HEK293T (cell line): ENCODE data around the gene SNRPA.

Experiments used
- CTCF ChIA-PET: fragments of 350-600 bp; formaldehyde crosslinking; extraction: SDS; loops from one replicate; lab custom pipeline; 2021; ENCODE audit warnings: antibody characterized with exemption, inconsistent platforms; lab: Yijun Ruan, JAX
- POLR2A ChIA-PET: fragments of 350-600 bp; formaldehyde crosslinking; extraction: SDS; loops from one replicate; lab custom pipeline; 2020; ENCODE audit warnings: antibody characterized with exemption, inconsistent platforms; lab: Yijun Ruan, JAX
- DNase-seq: peaks from one replicate; pipeline ENCODE4 v3.0.0; 2012; ENCODE audit warnings: mixed read lengths; ENCODE audit errors: extremely low spot score
- ARNT ChIP-seq: fragments of 450-650 bp; IDR thresholded peaks from 2 replicates; pipeline ENCODE4 v1.6.1; 2017; ENCODE audit warnings: mild to moderate bottlenecking
- BHLHE40 ChIP-seq: fragments of 450-650 bp; IDR thresholded peaks from 2 replicates; pipeline ENCODE4 v1.6.1; 2016; ENCODE audit warnings: mild to moderate bottlenecking, moderate library complexity, borderline replicate concordance
- CTBP1 ChIP-seq: fragments of 450-650 bp; IDR thresholded peaks from 2 replicates; pipeline ENCODE4 v1.6.1; 2016; ENCODE audit warnings: borderline replicate concordance
- ELF4 ChIP-seq: fragments of 450-650 bp; IDR thresholded peaks from 2 replicates; pipeline ENCODE4 v1.6.1; 2017; ENCODE audit warnings: antibody characterized with exemption
- FOXA1 ChIP-seq: fragments of 450-650 bp; IDR thresholded peaks from 2 replicates; pipeline ENCODE4 v1.6.1; 2016; ENCODE audit warnings: mild to moderate bottlenecking
- FOXK2 ChIP-seq: fragments of 450-650 bp; IDR thresholded peaks from 2 replicates; pipeline ENCODE4 v1.6.1; 2016; ENCODE audit warnings: mild to moderate bottlenecking
- FOXM1 ChIP-seq: fragments of 450-650 bp; IDR thresholded peaks from 2 replicates; pipeline ENCODE4 v1.6.1; 2017; ENCODE audit warnings: mild to moderate bottlenecking, borderline replicate concordance
- HDGF ChIP-seq: fragments of 450-650 bp; IDR thresholded peaks from 2 replicates; pipeline ENCODE4 v1.6.1; 2017; ENCODE audit warnings: antibody characterized with exemption, borderline replicate concordance
- L3MBTL2 ChIP-seq: fragments of 450-650 bp; conservative IDR thresholded peaks from 2 replicates; pipeline ENCODE4 v1.6.1; 2016; ENCODE audit warnings: mild to moderate bottlenecking
- LEF1 ChIP-seq: fragments of 450-650 bp; IDR thresholded peaks from 2 replicates; pipeline ENCODE4 v1.6.1; 2017; ENCODE audit warnings: mild to moderate bottlenecking, borderline replicate concordance
- NFRKB ChIP-seq: fragments of 450-650 bp; IDR thresholded peaks from 2 replicates; pipeline ENCODE4 v1.6.1; 2016; ENCODE audit warnings: mild to moderate bottlenecking, moderate library complexity
- SP1 ChIP-seq: fragments of 450-650 bp; IDR thresholded peaks from 2 replicates; pipeline ENCODE4 v1.6.1; 2017
- SUZ12 ChIP-seq: fragments of 450-650 bp; IDR thresholded peaks from 2 replicates; pipeline ENCODE4 v1.6.1; 2016; ENCODE audit warnings: mild to moderate bottlenecking
- TARDBP ChIP-seq: fragments of 450-650 bp; IDR thresholded peaks from 2 replicates; pipeline ENCODE4 v1.6.1; 2016
- ZNF384 ChIP-seq: fragments of 450-650 bp; IDR thresholded peaks from 2 replicates; pipeline ENCODE4 v1.6.1; 2016
- TF ChIP-seq, protein P1 (sequence below): fragments of 450-650 bp; IDR thresholded peaks from 2 replicates; pipeline ENCODE4 v1.6.1; 2016

Gene SNRPA

DNA sequence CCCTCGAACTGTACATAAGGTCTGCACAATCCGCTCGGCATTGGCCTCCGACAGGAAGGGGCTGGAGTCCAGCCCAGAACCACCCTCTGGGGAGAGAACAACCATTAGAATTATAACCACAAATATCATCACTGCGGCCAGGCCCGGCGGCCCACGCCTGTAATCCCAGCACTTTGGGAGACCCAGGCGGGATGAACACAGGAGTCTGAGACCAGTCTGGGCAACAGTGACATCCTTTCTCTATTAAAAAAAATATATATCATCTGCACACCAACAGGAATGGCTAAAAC, 45.7 kb upstream of the SNRPA start:
- POLR2A ChIA-PET, result no interaction called here
- DNase-seq, result no peak
- no peak for TF ChIP-seq L3MBTL2
- no peak for TF ChIP-seq ELF4
- TF ChIP-seq TARDBP, result no peak
- TF ChIP-seq FOXA1, result no peak
- no peak for TF ChIP-seq LEF1
- TF ChIP-seq, protein P1, sequence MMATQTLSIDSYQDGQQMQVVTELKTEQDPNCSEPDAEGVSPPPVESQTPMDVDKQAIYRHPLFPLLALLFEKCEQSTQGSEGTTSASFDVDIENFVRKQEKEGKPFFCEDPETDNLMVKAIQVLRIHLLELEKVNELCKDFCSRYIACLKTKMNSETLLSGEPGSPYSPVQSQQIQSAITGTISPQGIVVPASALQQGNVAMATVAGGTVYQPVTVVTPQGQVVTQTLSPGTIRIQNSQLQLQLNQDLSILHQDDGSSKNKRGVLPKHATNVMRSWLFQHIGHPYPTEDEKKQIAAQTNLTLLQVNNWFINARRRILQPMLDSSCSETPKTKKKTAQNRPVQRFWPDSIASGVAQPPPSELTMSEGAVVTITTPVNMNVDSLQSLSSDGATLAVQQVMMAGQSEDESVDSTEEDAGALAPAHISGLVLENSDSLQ, result no peak
- no peak for TF ChIP-seq BHLHE40
- TF ChIP-seq SP1, result no peak
- TF ChIP-seq FOXM1, result no peak
- no peak for TF ChIP-seq ZNF384
- no peak for TF ChIP-seq FOXK2
- TF ChIP-seq SUZ12, result no peak
- TF ChIP-seq CTBP1, result no peak
- no peak for TF ChIP-seq ARNT
- TF ChIP-seq HDGF, result no peak
- TF ChIP-seq NFRKB, result no peak
- CTCF ChIA-PET, result no interaction called here

DNA sequence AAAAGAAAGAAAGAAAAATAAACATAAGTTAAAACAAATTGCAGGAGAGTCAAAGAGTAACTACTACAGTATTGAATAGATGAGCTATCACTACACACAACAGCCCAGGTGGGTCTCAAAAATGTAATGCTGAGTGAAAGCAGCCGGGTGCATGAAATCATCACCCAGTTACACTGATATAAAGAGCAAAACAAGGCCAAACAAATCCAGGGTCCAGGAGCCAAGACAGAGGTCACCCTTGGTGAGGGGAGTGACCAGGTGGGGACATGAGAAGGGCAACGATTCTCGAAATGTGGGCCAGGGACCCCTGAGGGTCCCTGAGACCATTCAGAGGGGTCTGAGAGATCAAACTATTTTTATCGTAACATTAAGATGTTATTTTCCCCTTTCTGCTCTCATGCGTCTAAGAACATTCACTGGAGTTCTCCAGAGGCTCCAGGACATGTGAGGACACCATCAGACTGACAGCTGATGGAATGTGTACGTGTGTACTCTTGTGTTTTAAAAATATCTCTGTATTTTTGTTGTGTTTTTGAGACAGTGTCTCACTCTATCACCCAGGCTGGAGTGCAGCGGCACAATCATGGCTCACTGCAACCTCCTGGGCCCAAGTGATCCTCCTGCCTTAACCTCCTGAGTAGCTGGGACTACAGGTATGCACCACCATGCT, 44.9 kb upstream of the SNRPA start:
- ChIA-PET POLR2A (interaction anchor here (0.7 kb wide), 1 partner anchor 15 kb away, joined by 3 read pairs; no protein-coding TSS in a partner anchor), CTCF (no interaction called here)
- no peak for DNase-seq
- TF ChIP-seq SUZ12 (no peak), CTBP1 (no peak), HDGF (no peak), BHLHE40 (no peak), FOXA1 (no peak), L3MBTL2 (no peak), LEF1 (no peak), FOXK2 (no peak), FOXM1 (no peak), TARDBP (no peak), NFRKB (no peak), ZNF384 (no peak), ELF4 (no peak), ARNT (no peak), SP1 (no peak)
- TF ChIP-seq, protein P1, result no peak

DNA sequence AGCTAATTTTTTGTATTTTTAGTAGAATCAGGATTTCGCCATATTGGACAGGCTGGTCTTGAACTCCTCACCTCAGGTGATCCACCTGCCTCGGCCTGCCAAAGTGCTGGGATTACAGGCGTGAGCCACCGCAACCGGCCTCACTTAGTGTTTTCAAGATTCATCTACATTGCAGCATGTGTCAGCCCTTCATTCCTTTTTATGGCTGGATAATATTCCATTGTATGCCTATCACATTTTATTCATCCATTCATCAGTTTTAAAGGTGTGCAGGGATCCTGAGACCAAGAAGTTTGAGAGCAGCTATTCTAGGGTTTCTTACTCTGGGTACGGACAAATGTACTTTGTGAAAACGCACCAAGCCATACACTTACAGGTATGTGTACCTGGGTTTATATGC, 43.4 kb upstream of the SNRPA start:
- no peak for TF ChIP-seq ZNF384
- no peak for TF ChIP-seq LEF1
- TF ChIP-seq FOXM1, result no peak
- TF ChIP-seq TARDBP, result no peak
- TF ChIP-seq, protein P1, result no peak
- no peak for TF ChIP-seq SP1
- no peak for TF ChIP-seq L3MBTL2
- no peak for TF ChIP-seq FOXK2
- TF ChIP-seq BHLHE40, result no peak
- no peak for TF ChIP-seq NFRKB
- no peak for TF ChIP-seq FOXA1
- TF ChIP-seq ELF4, result no peak
- no peak for TF ChIP-seq HDGF
- no peak for TF ChIP-seq ARNT
- no peak for TF ChIP-seq SUZ12
- no peak for TF ChIP-seq CTBP1
- no peak for DNase-seq
- CTCF ChIA-PET, result no interaction called here
- POLR2A ChIA-PET, result no interaction called here

DNA sequence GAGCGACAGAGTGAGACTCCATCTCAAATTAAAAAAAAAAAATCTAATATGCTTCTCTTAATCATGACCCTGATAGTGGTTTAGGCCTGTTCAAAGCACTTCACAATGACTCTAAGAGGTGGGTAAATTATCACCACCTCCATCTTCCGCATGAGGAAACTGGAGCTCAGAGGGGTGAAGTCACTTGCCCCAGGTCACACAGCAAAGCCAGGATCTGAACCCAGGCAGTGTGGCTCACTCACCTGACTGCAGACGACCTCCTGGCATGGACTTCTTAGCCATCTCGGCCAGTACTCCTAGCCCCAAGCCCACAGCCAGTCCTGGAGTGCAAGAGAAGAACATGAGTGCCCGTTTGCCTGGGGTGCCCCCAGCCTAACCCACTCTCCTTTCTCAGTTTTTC, 41.2 kb upstream of the SNRPA start:
- TF ChIP-seq HDGF (no peak), TARDBP (no peak), CTBP1 (no peak), L3MBTL2 (no peak), SP1 (no peak), ARNT (no peak), FOXM1 (no peak), ELF4 (no peak)
- TF ChIP-seq, protein P1, result no peak
- ChIA-PET CTCF (no interaction called here), POLR2A (no interaction called here)
- DNase-seq, result no peak

DNA sequence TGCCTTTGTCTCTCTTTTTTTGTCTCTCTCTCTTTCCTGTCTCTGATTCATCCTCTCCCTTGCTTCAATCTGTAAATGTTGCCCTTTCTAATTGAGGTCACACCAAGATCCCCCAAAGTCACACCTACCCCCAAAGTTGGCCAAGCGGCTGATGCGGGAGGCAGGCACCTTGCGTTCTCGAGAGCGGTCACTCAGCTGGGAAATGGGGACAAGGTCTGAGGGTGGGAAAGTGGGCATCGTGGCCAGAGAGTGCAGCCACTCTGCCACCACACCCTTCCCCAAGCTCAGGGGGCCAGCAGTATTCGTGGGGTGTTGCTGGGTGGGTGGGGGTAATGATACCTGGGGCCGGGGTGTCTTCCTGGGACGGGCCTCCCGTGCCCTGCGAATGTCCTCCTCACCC, 37.1 kb upstream of the SNRPA start:
- ChIA-PET POLR2A (no interaction called here), CTCF (interaction anchor here (0.6 kb wide), 2 partner anchors 15 to 80 kb away, joined by 4 read pairs; no protein-coding TSS in a partner anchor)
- TF ChIP-seq TARDBP (no peak), NFRKB (no peak), FOXA1 (no peak)
- DNase-seq, result no peak
